IMR-90 (cell line): ENCODE data around the gene ABCG4. TPM values are rescaled to one million over a fixed set of nuclear protein-coding genes. Genes with fewer than 3 reads are reported as not detected.

Source experiments
- ATAC-seq: fragments of 200-7000 bp; cut with Tn5 transposase; 2 replicates; pipeline ENCODE4 v1.9.1; 2020; ENCODE audit warnings: low read depth, mild to moderate bottlenecking, moderate library complexity
- BruUV-seq: library from RNA; stranded (reverse); fragments of 400-500 nt; replicated peaks from 2 replicates; lab custom pipeline; 2021; lab: Mats Ljungman, UMichigan
- CTCF ChIA-PET: fragments of 300-600 bp; formaldehyde crosslinking; extraction: SDS; loops from one replicate; lab custom pipeline; 2021; ENCODE audit warnings: antibody characterized with exemption; lab: Yijun Ruan, JAX
- POLR2A ChIA-PET: fragments of 300-600 bp; sonication (Branson Sonifier 250); formaldehyde crosslinking; loops from one replicate; lab custom pipeline; 2022; ENCODE audit warnings: antibody characterized with exemption; ENCODE audit not compliant: unreplicated experiment; lab: Charles Lee
- DNase-seq: peaks from one replicate; pipeline ENCODE4 v3.0.0; 2013
- H2AFZ ChIP-seq: replicated peaks from 2 replicates; pipeline ENCODE3; 2013; ENCODE audit warnings: low read length, mild to moderate bottlenecking; ENCODE audit not compliant: poor library complexity
- H2AK5ac ChIP-seq: 2 replicates; pipeline ENCODE4 v1.6.1; 2013; ENCODE audit warnings: low read depth, low read length, inconsistent platforms
- H2AK9ac ChIP-seq: replicated peaks from 2 replicates; pipeline ENCODE3; 2013; ENCODE audit warnings: mild to moderate bottlenecking, low read depth, low read length, moderate library complexity; ENCODE audit not compliant: poor library complexity
- H2BK120ac ChIP-seq: 2 replicates; pipeline ENCODE4 v1.6.1; 2013; ENCODE audit warnings: low read depth, low read length, inconsistent platforms
- H2BK15ac ChIP-seq: 3 replicates; pipeline ENCODE4 v1.6.1; 2013; ENCODE audit warnings: low read depth, low read length, inconsistent platforms
- H2BK20ac ChIP-seq: 2 replicates; pipeline ENCODE4 v1.6.1; 2013; ENCODE audit warnings: low read depth, mild to moderate bottlenecking, inconsistent platforms, low read length, moderate library complexity
- H2BK5ac ChIP-seq: 2 replicates; pipeline ENCODE4 v1.6.1; 2013; ENCODE audit warnings: mild to moderate bottlenecking, low read depth, low read length, inconsistent platforms; ENCODE audit not compliant: poor library complexity, severe bottlenecking
- H3K14ac ChIP-seq: replicated peaks from 2 replicates; pipeline ENCODE4 v1.6.1; 2013; ENCODE audit warnings: low read depth, low read length, inconsistent platforms
- H3K18ac ChIP-seq: 2 replicates; pipeline ENCODE4 v1.6.1; 2013; ENCODE audit warnings: low read depth, low read length, control low read depth
- H3K23ac ChIP-seq: 2 replicates; pipeline ENCODE4 v1.6.1; 2013; ENCODE audit warnings: low read depth, low read length, inconsistent platforms
- H3K27ac ChIP-seq: 2 replicates; pipeline ENCODE4 v1.5.1; 2013; ENCODE audit warnings: mild to moderate bottlenecking, control low read depth, low read length; ENCODE audit not compliant: insufficient read depth
- H3K27me3 ChIP-seq: 2 replicates; pipeline ENCODE4 v1.6.1; 2013; ENCODE audit warnings: low read length; ENCODE audit not compliant: control insufficient read depth, insufficient read depth
- H3K36me3 ChIP-seq: 2 replicates; pipeline ENCODE4 v1.6.1; 2013; ENCODE audit warnings: low read length, mixed read lengths; ENCODE audit not compliant: control insufficient read depth, insufficient read depth
- H3K4ac ChIP-seq: 2 replicates; pipeline ENCODE4 v1.6.1; 2013; ENCODE audit warnings: low read depth, low read length, inconsistent platforms
- H3K4me1 ChIP-seq: 2 replicates; pipeline ENCODE4 v1.6.1; 2013; ENCODE audit warnings: low read length, mixed read lengths; ENCODE audit not compliant: control insufficient read depth, insufficient read depth
- H3K4me2 ChIP-seq: 2 replicates; pipeline ENCODE4 v1.6.1; 2013; ENCODE audit warnings: low read depth, mild to moderate bottlenecking, control low read depth, low read length, moderate library complexity
- H3K4me3 ChIP-seq: 2 replicates; pipeline ENCODE4 v1.5.1; 2013; ENCODE audit warnings: low read depth, mild to moderate bottlenecking, control low read depth, low read length, moderate library complexity; ENCODE audit not compliant: insufficient read depth
- H3K56ac ChIP-seq: 2 replicates; pipeline ENCODE4 v1.6.1; 2013; ENCODE audit warnings: low read length, inconsistent platforms; ENCODE audit not compliant: insufficient read depth; ENCODE audit errors: extremely low read depth
- H3K79me1 ChIP-seq, 2 experiments: 2 replicates each; pipeline ENCODE4 v1.6.1; 2013; ENCODE audit warnings: low read length in 2 of 2, inconsistent platforms in 1 of 2, low read depth in 1 of 2
- H3K9ac ChIP-seq: 2 replicates; pipeline ENCODE4 v1.6.1; 2013; ENCODE audit warnings: low read depth, low read length, control low read depth
- H3K9me1 ChIP-seq: 2 replicates; pipeline ENCODE4 v1.6.1; 2013; ENCODE audit warnings: low read length, inconsistent platforms; ENCODE audit not compliant: insufficient read depth
- H3K9me3 ChIP-seq: 2 replicates; pipeline ENCODE4 v1.6.1; 2013; ENCODE audit warnings: low read length; ENCODE audit not compliant: control insufficient read depth, insufficient read depth
- H4K20me1 ChIP-seq: 2 replicates; pipeline ENCODE4 v1.6.1; 2013; ENCODE audit warnings: low read length, inconsistent platforms; ENCODE audit not compliant: insufficient read depth
- H4K5ac ChIP-seq: 2 replicates; pipeline ENCODE4 v1.6.1; 2013; ENCODE audit warnings: mild to moderate bottlenecking, low read depth, low read length, control low read depth
- H4K8ac ChIP-seq, 2 experiments: 2 replicates each; pipeline ENCODE4 v1.6.1; 2013; ENCODE audit warnings: low read depth in 2 of 2, low read length in 2 of 2, control low read depth in 1 of 2, inconsistent platforms in 1 of 2
- H4K91ac ChIP-seq: 2 replicates; pipeline ENCODE4 v1.6.1; 2013; ENCODE audit warnings: low read depth, low read length, inconsistent platforms; ENCODE audit not compliant: insufficient read depth
- CEBPB ChIP-seq: IDR thresholded peaks from 2 replicates; pipeline ENCODE4 v1.6.1; 2012; ENCODE audit warnings: low read depth, low read length, improper control_type of control experiment
- CTCF ChIP-seq: conservative IDR thresholded peaks from 2 replicates; pipeline ENCODE4 v1.5.1; 2012; ENCODE audit warnings: mild to moderate bottlenecking, low read depth, low read length, improper control_type of control experiment
- ELK1 ChIP-seq: fragments of 150-350 bp; IDR thresholded peaks from 2 replicates; pipeline ENCODE4 v1.6.1; 2016; ENCODE audit warnings: low read depth, mild to moderate bottlenecking, low read length, moderate library complexity, borderline replicate concordance
- FOS ChIP-seq: fragments of 150-350 bp; IDR thresholded peaks from 2 replicates; pipeline ENCODE4 v1.6.1; 2016; ENCODE audit warnings: low read depth, low read length
- MAFK ChIP-seq: IDR thresholded peaks from 2 replicates; pipeline ENCODE4 v1.6.1; 2012; ENCODE audit warnings: low read depth, low read length, improper control_type of control experiment
- MXI1 ChIP-seq: IDR thresholded peaks from 2 replicates; pipeline ENCODE4 v1.6.1; 2012; ENCODE audit warnings: low read depth, mild to moderate bottlenecking, low read length, moderate library complexity, borderline replicate concordance
- NFE2L2 ChIP-seq: fragments of 150-350 bp; IDR thresholded peaks from 2 replicates; pipeline ENCODE4 v1.6.1; 2016; ENCODE audit warnings: low read depth, mild to moderate bottlenecking, low read length
- RAD21 ChIP-seq: IDR thresholded peaks from 2 replicates; pipeline ENCODE4 v1.6.1; 2012; ENCODE audit warnings: low read length, improper control_type of control experiment
- SMC3 ChIP-seq: fragments of 150-350 bp; IDR thresholded peaks from 2 replicates; pipeline ENCODE4 v1.6.1; 2016; ENCODE audit warnings: low read depth, mild to moderate bottlenecking, antibody characterized with exemption, low read length, moderate library complexity
- USF2 ChIP-seq: fragments of 150-350 bp; IDR thresholded peaks from 2 replicates; pipeline ENCODE4 v1.6.1; 2017; ENCODE audit warnings: mild to moderate bottlenecking, antibody characterized with exemption, low read length, low read depth
- WGBS, 2 experiments: methylation state at CpG; one replicate each; pipeline versions ENCODE4 v1.1.5 to v1.1.7; 2013; ENCODE audit warnings: missing lambda C conversion rate in 2 of 2; ENCODE audit not compliant: insufficient read length in 1 of 2; ENCODE audit errors: extremely low coverage in 2 of 2; 5-methylcytosine and 5-hydroxymethylcytosine counted together
- dilution Hi-C: fragments of 300-500 bp; cut with HindIII; formaldehyde crosslinking; loops from one replicate; pipeline ENCODE4 v1.14.3; 2018; ENCODE audit warnings: low sequenced_read_pairs; ENCODE audit not compliant: unreplicated experiment
- in situ Hi-C: fragments of 300-500 bp; cut with MboI; formaldehyde crosslinking; loops from 3 replicates; pipeline ENCODE4 v1.14.3; 2019; ENCODE audit warnings: low sequenced_read_pairs, inconsistent platforms, mixed read lengths
- intact Hi-C: fragments of 100-400 bp; cut with micrococcal nuclease; formaldehyde crosslinking; loops from 2 replicates; pipeline ENCODE4 v1.10.0; 2022
- polyA plus RNA-seq, 3 experiments: library from polyadenylated mRNA; depleted of rRNA; stranded (reverse); fragments of >200 nt; gene quantifications; 2 replicates each; pipeline ENCODE4 v1.2.3, GENCODE V29; 2012; ENCODE audit warnings: low replicate concordance in 1 of 3
- total RNA-seq: library from RNA; depleted of rRNA; stranded (reverse); fragments of >200 nt; gene quantifications from 2 replicates; pipeline ENCODE4 v1.2.3, GENCODE V29; 2012

The ABCG4 gene
- total and polyA plus RNA-seq, 2 of the 4 experiments (the other 2 are of a cell fraction) = under 0.01 to 0.26 TPM

- H3K23ac ChIP-seq = no peak overlapping the region
- H2AFZ ChIP-seq = peak overlapping the region; percentile 100
- peak overlapping the region; percentile 88 for H2AK5ac ChIP-seq
- H3K56ac ChIP-seq = no peak overlapping the region
- 83% methylated on average over 1 of the region's 6 CpGs; no CpG with 5 or more reads in 1 of the 2 experiments for WGBS, 2 experiments
- H3K9me1 ChIP-seq = peaks cover 5% of the 10 kb centered on the region; the same call in 1 of the 2 replicates
- H3K14ac ChIP-seq = no peak overlapping the region
- DNase-seq = no peak
- H3K9ac ChIP-seq = no peak overlapping the region
- no peak overlapping the region for H3K27ac ChIP-seq
- CTCF ChIA-PET = no interaction called here
- no peak overlapping the region; the same call in 1 of the 2 replicates for H4K91ac ChIP-seq
- TF ChIP-seq CTCF = no peak
- TF ChIP-seq MXI1 = no peak
- TF ChIP-seq CEBPB = no peak
- TF ChIP-seq ELK1 = no peak
- TF ChIP-seq SMC3 = no peak
- no peak for TF ChIP-seq NFE2L2
- no peak for TF ChIP-seq MAFK
- no peak for TF ChIP-seq RAD21
- no peak for TF ChIP-seq USF2
- no peak for TF ChIP-seq FOS
- in situ Hi-C loops (no loop called here), intact Hi-C loops (loop anchor here (2.0 kb wide), 1 partner anchor 29 kb away; no protein-coding TSS in a partner anchor), dilution Hi-C loops (no loop called here)
- no peak overlapping the region for H4K5ac ChIP-seq
- no peaks in the 10 kb centered on the region for H3K36me3 ChIP-seq
- H3K4me2 ChIP-seq = no peak overlapping the region
- H2AK9ac ChIP-seq = peak overlapping the region; percentile 90
- H3K9me3 ChIP-seq = no peaks in the 10 kb centered on the region
- H3K27me3 ChIP-seq = peaks cover 3% of the 10 kb centered on the region; the same call in 1 of the 2 replicates
- H2BK15ac ChIP-seq = no peak overlapping the region
- H4K8ac ChIP-seq = no peak overlapping the region; a peak in 1 of 4 replicates
- no peaks in the 10 kb centered on the region for H4K20me1 ChIP-seq
- H2BK20ac ChIP-seq = no peak overlapping the region
- peaks cover 3 to 12% of the 10 kb centered on the region in 2 experiments; a peak in 3 of 4 replicates for H3K79me1 ChIP-seq
- BruUV-seq = no TSS peak
- H2BK5ac ChIP-seq = no peak overlapping the region
- peaks cover 6% of the 10 kb centered on the region for H3K4me1 ChIP-seq
- no peak for ATAC-seq
- POLR2A ChIA-PET = no interaction called here
- H3K4ac ChIP-seq = peak overlapping the region; percentile 99; the same call in 1 of the 2 replicates
- H3K18ac ChIP-seq = no peak overlapping the region
- H3K4me3 ChIP-seq = no peak overlapping the region
- no peak overlapping the region for H2BK120ac ChIP-seq
Measured at GRCh38 chr11:119167933-119168332, 19.1 kb downstream of the ABCG4 start.
